HEK293 (cell line): ENCODE results near the gene PIP5KL1.

Experiments
- CTCF ChIA-PET: fragments of 350-600 bp; formaldehyde crosslinking; extraction: SDS; loops from one replicate; lab custom pipeline; 2021; ENCODE audit warnings: antibody characterized with exemption; lab: Yijun Ruan, JAX
- POLR2A ChIA-PET: fragments of 300-600 bp; formaldehyde crosslinking; extraction: SDS; loops from one replicate; lab custom pipeline; 2020; ENCODE audit warnings: antibody characterized with exemption, inconsistent platforms; lab: Yijun Ruan, JAX
- H3K27ac ChIP-seq: fragments of 200-500 bp; sonication (Bioruptor generic); 2 replicates; pipeline ENCODE4 v1.5.1; 2014; ENCODE audit warnings: low read depth, low read length, control low read depth, inconsistent platforms; ENCODE audit errors: extremely low read depth
- H3K36me3 ChIP-seq, 2 experiments: fragments of 200-500 bp in 1 of 2; sonication (Bioruptor generic) in 1 of 2; 1 replicate in 1 of 2; 2 replicates in 1 of 2; pipeline ENCODE4 v1.5.1; 2014 to 2017; ENCODE audit warnings: inconsistent platforms in 2 of 2, low read length in 2 of 2; ENCODE audit not compliant: control insufficient read depth in 2 of 2, insufficient read depth in 1 of 2
- H3K4me1 ChIP-seq: fragments of 200-500 bp; sonication (Bioruptor generic); 2 replicates; pipeline ENCODE4 v1.5.1; 2014; ENCODE audit warnings: mild to moderate bottlenecking, low read length, inconsistent platforms; ENCODE audit not compliant: control insufficient read depth, insufficient read depth
- H3K4me3 ChIP-seq: 2 replicates; pipeline ENCODE4 v1.5.1; 2011; ENCODE audit warnings: low read depth, mild to moderate bottlenecking, control low read depth, low read length, moderate library complexity
- H3K9me3 ChIP-seq: fragments of 200-500 bp; sonication (Bioruptor generic); 2 replicates; pipeline ENCODE4 v1.5.1; 2014; ENCODE audit warnings: low read depth, low read length, inconsistent platforms; ENCODE audit not compliant: control insufficient read depth, insufficient read depth
- SCRT1 ChIP-seq: fragments of 450-650 bp; formaldehyde crosslinking; IDR thresholded peaks from 2 replicates; pipeline ENCODE4 v1.5.1; 2016; ENCODE audit warnings: missing biosample characterization, missing genetic modification characterization, borderline replicate concordance
- SP2 ChIP-seq: fragments of 450-650 bp; formaldehyde crosslinking; IDR thresholded peaks from 2 replicates; pipeline ENCODE4 v1.5.1; 2016; ENCODE audit warnings: missing biosample characterization, missing genetic modification characterization
- ZBTB8A ChIP-seq: fragments of 450-650 bp; formaldehyde crosslinking; IDR thresholded peaks from 2 replicates; pipeline ENCODE4 v1.5.1; 2016; ENCODE audit warnings: missing biosample characterization, missing genetic modification characterization
- ZEB2 ChIP-seq: fragments of 450-650 bp; formaldehyde crosslinking; IDR thresholded peaks from 2 replicates; pipeline ENCODE4 v1.5.1; 2016; ENCODE audit warnings: missing biosample characterization, missing genetic modification characterization
- ZNF223 ChIP-seq: fragments of 450-650 bp; formaldehyde crosslinking; IDR thresholded peaks from 2 replicates; pipeline ENCODE4 v1.5.1; 2016; ENCODE audit warnings: missing biosample characterization, missing genetic modification characterization
- ZNF274 ChIP-seq, 2 experiments: fragments of 200-500 bp in 1 of 2; fragments of 450-650 bp in 1 of 2; sonication (Bioruptor generic) in 1 of 2; formaldehyde crosslinking in 1 of 2; IDR thresholded peaks; 2 replicates each; pipeline versions ENCODE4 v1.5.1 to v1.6.1; 2014 to 2016; ENCODE audit warnings: borderline replicate concordance in 1 of 2, inconsistent platforms in 1 of 2, low read length in 1 of 2, missing biosample characterization in 1 of 2, missing genetic modification characterization in 1 of 2
- ZNF391 ChIP-seq: fragments of 450-650 bp; formaldehyde crosslinking; IDR thresholded peaks from 2 replicates; pipeline ENCODE4 v1.5.1; 2016; ENCODE audit warnings: low read depth, missing biosample characterization, missing genetic modification characterization, borderline replicate concordance
- ZNF394 ChIP-seq: fragments of 450-650 bp; formaldehyde crosslinking; IDR thresholded peaks from 2 replicates; pipeline ENCODE4 v1.5.1; 2016; ENCODE audit warnings: missing biosample characterization, missing genetic modification characterization, mild to moderate bottlenecking, moderate library complexity, borderline replicate concordance
- ZNF404 ChIP-seq: fragments of 450-650 bp; formaldehyde crosslinking; IDR thresholded peaks from 2 replicates; pipeline ENCODE4 v1.5.1; 2017; ENCODE audit warnings: missing biosample characterization, missing genetic modification characterization
- ZNF561 ChIP-seq: fragments of 450-650 bp; IDR thresholded peaks from 2 replicates; pipeline ENCODE4 v1.5.1; 2018; ENCODE audit warnings: missing biosample characterization, missing genetic modification characterization, borderline replicate concordance
- ZNF623 ChIP-seq: fragments of 450-650 bp; formaldehyde crosslinking; IDR thresholded peaks from 2 replicates; pipeline ENCODE4 v1.5.1; 2016; ENCODE audit warnings: missing biosample characterization, missing genetic modification characterization
- ZNF626 ChIP-seq: fragments of 450-650 bp; sonication (Bioruptor Pico); formaldehyde crosslinking; IDR thresholded peaks from 2 replicates; pipeline ENCODE4 v1.5.1; 2018; ENCODE audit warnings: missing biosample characterization, missing genetic modification characterization, inconsistent platforms
- ZNF654 ChIP-seq: fragments of 450-650 bp; formaldehyde crosslinking; IDR thresholded peaks from 2 replicates; pipeline ENCODE4 v1.5.1; 2016; ENCODE audit warnings: low read depth, missing biosample characterization, missing genetic modification characterization
- ZNF660 ChIP-seq: fragments of 450-650 bp; IDR thresholded peaks from 2 replicates; pipeline ENCODE4 v1.5.1; 2018; ENCODE audit warnings: missing biosample characterization, mild to moderate bottlenecking, missing genetic modification characterization
- ZNF785 ChIP-seq: fragments of 450-650 bp; formaldehyde crosslinking; IDR thresholded peaks from 2 replicates; pipeline ENCODE4 v1.5.1; 2016; ENCODE audit warnings: missing biosample characterization, missing genetic modification characterization
- TF ChIP-seq, protein P1 (sequence below): sonication (generic); formaldehyde crosslinking; IDR thresholded peaks from 2 replicates; pipeline ENCODE4 v1.8.1; 2022; ENCODE audit warnings: mild to moderate bottlenecking, moderate library complexity, missing genetic modification reagents
- TF ChIP-seq, protein P2 (sequence below): fragments of 450-650 bp; formaldehyde crosslinking; IDR thresholded peaks from 2 replicates; pipeline ENCODE4 v1.5.1; 2016; ENCODE audit warnings: missing biosample characterization, missing genetic modification characterization, low read depth
- TF ChIP-seq, protein P3 (sequence below): fragments of 450-650 bp; formaldehyde crosslinking; IDR thresholded peaks from 2 replicates; pipeline ENCODE4 v1.5.1; 2016; ENCODE audit warnings: missing biosample characterization, missing genetic modification characterization
- TF ChIP-seq, protein P4 (sequence below): fragments of 450-650 bp; formaldehyde crosslinking; IDR thresholded peaks from 2 replicates; pipeline ENCODE4 v1.5.1; 2016; ENCODE audit warnings: missing biosample characterization, missing genetic modification characterization, borderline replicate concordance
- TF ChIP-seq, protein P5 (sequence below): fragments of 450-650 bp; formaldehyde crosslinking; IDR thresholded peaks from 2 replicates; pipeline ENCODE4 v1.5.1; 2016; ENCODE audit warnings: missing biosample characterization, missing genetic modification characterization
- TF ChIP-seq, protein P6 (sequence below): fragments of 450-650 bp; formaldehyde crosslinking; IDR thresholded peaks from 2 replicates; pipeline ENCODE4 v1.5.1; 2016; ENCODE audit warnings: missing biosample characterization, missing genetic modification characterization

The PIP5KL1 gene

DNA sequence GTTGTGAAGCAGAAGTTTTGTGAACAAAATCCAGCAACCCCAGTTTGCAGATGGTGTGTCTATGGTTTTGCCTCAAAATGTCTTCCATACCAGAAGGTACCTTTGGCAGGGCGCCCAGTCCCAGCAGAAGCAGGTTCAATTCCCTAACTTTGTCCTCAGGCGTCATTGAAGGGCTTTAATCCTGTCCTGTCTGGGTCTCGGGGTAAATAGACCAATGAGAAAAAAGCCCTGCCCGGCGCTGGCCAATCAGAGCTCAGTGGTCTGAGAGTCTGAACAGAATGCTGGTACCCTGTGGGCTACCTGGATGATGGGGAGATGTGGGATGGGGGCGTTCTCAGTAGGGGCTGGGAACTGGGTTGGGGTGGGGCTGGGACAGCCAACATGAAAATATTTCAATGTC lies 7.5 kb downstream of the PIP5KL1 start:
- ChIA-PET CTCF (interaction anchor here (0.5 to 8.6 kb wide), 6 partner anchors 10 to 195 kb away, joined by 3 to 65 read pairs (median 4); partner anchors contain the start of gene TOR2A), POLR2A (no interaction called here)
- H3K4me1 ChIP-seq, result no peaks in the 10 kb centered on the region
- no peaks in the 10 kb centered on the region for H3K36me3 ChIP-seq
- no peak overlapping the region for H3K4me3 ChIP-seq
- H3K27ac ChIP-seq, result no peak overlapping the region
- H3K9me3 ChIP-seq, result no peaks in the 10 kb centered on the region
- TF ChIP-seq ZEB2 (tag by site-specific recombination) (no peak), ZNF404 (tag by site-specific recombination) (no peak), ZNF391 (tag by site-specific recombination) (no peak), ZNF274 (IDR thresholded peaks at IDR 0.05; ENCODE audit: low read length) (no peak), ZNF274 (tag by site-specific recombination; IDR thresholded peaks at IDR 0.05; ENCODE audit: borderline replicate concordance) (no peak), ZNF561 (no peak), SP2 (peak; percentile 35; the same call in 1 of the 2 replicates)
- TF ChIP-seq, protein P1, sequence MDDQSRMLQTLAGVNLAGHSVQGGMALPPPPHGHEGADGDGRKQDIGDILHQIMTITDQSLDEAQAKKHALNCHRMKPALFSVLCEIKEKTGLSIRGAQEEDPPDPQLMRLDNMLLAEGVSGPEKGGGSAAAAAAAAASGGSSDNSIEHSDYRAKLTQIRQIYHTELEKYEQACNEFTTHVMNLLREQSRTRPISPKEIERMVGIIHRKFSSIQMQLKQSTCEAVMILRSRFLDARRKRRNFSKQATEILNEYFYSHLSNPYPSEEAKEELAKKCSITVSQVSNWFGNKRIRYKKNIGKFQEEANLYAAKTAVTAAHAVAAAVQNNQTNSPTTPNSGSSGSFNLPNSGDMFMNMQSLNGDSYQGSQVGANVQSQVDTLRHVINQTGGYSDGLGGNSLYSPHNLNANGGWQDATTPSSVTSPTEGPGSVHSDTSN (CRISPR knock-in tag), result no peak
- TF ChIP-seq, protein P2, sequence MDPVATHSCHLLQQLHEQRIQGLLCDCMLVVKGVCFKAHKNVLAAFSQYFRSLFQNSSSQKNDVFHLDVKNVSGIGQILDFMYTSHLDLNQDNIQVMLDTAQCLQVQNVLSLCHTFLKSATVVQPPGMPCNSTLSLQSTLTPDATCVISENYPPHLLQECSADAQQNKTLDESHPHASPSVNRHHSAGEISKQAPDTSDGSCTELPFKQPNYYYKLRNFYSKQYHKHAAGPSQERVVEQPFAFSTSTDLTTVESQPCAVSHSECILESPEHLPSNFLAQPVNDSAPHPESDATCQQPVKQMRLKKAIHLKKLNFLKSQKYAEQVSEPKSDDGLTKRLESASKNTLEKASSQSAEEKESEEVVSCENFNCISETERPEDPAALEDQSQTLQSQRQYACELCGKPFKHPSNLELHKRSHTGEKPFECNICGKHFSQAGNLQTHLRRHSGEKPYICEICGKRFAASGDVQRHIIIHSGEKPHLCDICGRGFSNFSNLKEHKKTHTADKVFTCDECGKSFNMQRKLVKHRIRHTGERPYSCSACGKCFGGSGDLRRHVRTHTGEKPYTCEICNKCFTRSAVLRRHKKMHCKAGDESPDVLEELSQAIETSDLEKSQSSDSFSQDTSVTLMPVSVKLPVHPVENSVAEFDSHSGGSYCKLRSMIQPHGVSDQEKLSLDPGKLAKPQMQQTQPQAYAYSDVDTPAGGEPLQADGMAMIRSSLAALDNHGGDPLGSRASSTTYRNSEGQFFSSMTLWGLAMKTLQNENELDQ (tag by site-specific recombination), result no peak
- TF ChIP-seq, protein P3, sequence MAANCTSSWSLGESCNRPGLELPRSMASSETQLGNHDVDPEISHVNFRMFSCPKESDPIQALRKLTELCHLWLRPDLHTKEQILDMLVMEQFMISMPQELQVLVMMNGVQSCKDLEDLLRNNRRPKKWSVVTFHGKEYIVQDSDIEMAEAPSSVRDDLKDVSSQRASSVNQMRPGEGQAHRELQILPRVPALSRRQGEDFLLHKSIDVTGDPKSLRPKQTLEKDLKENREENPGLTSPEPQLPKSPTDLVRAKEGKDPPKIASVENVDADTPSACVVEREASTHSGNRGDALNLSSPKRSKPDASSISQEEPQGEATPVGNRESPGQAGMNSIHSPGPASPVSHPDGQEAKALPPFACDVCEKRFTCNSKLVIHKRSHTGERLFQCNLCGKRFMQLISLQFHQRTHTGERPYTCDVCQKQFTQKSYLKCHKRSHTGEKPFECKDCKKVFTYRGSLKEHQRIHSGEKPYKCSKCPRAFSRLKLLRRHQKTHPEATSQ (tag by site-specific recombination), result no peak

DNA sequence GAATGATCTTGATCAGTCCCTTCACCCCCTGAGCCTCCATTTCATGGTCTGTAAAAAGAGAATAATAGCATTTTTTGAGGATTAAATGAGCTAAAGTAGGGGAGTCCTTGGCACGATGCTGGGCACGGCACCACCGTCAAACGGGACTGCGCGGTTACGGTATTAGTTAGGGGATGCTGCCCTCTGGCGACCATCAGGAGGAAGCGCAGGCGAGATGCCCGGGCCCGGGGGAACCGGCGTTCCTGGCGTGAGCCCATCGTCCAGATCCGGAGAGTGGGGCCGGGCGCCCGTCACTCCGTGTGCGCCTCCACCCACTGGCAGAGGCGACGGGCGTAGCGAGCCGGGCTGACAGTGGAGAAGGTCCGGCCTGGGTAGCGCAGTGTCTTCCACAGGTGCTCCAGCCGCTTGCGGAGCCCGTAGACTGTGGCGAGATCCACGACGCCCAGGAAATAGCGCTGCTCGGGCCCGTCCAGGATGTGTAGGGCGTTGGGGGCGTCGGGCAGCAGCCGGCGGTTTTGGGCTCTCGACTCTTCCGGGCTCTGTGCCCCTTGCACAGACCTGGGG lies 8.9 kb downstream of the PIP5KL1 start:
- Histone ChIP-seq H3K27ac (no peak overlapping the region), H3K4me3 (no peak overlapping the region), H3K9me3 (no peaks in the 10 kb centered on the region), H3K36me3 (no peaks in the 10 kb centered on the region), H3K4me1 (peaks cover 3% of the 10 kb centered on the region; the same call in 1 of the 2 replicates)
- ChIA-PET POLR2A (interaction anchor here (0.9 to 1.7 kb wide), 3 partner anchors 11 to 697 kb away, joined by 3 to 4 read pairs (median 3); partner anchors contain the start of gene TOR2A), CTCF (interaction anchor here (0.5 to 8.6 kb wide), 60 partner anchors 8 to 724 kb away, joined by 3 to 65 read pairs (median 4); partner anchors contain the start of genes AK1, CDK9, PIP5KL1 and PTRH1)
- 0 out of 2 replicates have a peak, but pooled peaks have one; percentile 28 for TF ChIP-seq ZNF660 (tag by site-specific recombination)
- no peak for TF ChIP-seq ZNF623 (tag by site-specific recombination)
- TF ChIP-seq ZNF785, result no peak
- TF ChIP-seq, protein P4, sequence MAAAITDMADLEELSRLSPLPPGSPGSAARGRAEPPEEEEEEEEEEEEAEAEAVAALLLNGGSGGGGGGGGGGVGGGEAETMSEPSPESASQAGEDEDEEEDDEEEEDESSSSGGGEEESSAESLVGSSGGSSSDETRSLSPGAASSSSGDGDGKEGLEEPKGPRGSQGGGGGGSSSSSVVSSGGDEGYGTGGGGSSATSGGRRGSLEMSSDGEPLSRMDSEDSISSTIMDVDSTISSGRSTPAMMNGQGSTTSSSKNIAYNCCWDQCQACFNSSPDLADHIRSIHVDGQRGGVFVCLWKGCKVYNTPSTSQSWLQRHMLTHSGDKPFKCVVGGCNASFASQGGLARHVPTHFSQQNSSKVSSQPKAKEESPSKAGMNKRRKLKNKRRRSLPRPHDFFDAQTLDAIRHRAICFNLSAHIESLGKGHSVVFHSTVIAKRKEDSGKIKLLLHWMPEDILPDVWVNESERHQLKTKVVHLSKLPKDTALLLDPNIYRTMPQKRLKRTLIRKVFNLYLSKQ (tag by site-specific recombination), result no peak
- TF ChIP-seq ZNF223 (tag by site-specific recombination), result no peak
- TF ChIP-seq, protein P5, sequence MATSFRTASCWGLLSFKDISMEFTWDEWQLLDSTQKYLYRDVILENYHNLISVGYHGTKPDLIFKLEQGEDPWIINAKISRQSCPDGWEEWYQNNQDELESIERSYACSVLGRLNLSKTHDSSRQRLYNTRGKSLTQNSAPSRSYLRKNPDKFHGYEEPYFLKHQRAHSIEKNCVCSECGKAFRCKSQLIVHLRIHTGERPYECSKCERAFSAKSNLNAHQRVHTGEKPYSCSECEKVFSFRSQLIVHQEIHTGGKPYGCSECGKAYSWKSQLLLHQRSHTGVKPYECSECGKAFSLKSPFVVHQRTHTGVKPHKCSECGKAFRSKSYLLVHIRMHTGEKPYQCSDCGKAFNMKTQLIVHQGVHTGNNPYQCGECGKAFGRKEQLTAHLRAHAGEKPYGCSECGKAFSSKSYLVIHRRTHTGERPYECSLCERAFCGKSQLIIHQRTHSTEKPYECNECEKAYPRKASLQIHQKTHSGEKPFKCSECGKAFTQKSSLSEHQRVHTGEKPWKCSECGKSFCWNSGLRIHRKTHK (tag by site-specific recombination), result no peak
- TF ChIP-seq ZNF654 (tag by site-specific recombination), result peak; percentile 82
- TF ChIP-seq ZNF626 (tag by site-specific recombination), result no peak
- peak; percentile 62 for TF ChIP-seq ZBTB8A (tag by site-specific recombination)
- peak; percentile 54 for TF ChIP-seq ZEB2 (tag by site-specific recombination)
- TF ChIP-seq, protein P6, sequence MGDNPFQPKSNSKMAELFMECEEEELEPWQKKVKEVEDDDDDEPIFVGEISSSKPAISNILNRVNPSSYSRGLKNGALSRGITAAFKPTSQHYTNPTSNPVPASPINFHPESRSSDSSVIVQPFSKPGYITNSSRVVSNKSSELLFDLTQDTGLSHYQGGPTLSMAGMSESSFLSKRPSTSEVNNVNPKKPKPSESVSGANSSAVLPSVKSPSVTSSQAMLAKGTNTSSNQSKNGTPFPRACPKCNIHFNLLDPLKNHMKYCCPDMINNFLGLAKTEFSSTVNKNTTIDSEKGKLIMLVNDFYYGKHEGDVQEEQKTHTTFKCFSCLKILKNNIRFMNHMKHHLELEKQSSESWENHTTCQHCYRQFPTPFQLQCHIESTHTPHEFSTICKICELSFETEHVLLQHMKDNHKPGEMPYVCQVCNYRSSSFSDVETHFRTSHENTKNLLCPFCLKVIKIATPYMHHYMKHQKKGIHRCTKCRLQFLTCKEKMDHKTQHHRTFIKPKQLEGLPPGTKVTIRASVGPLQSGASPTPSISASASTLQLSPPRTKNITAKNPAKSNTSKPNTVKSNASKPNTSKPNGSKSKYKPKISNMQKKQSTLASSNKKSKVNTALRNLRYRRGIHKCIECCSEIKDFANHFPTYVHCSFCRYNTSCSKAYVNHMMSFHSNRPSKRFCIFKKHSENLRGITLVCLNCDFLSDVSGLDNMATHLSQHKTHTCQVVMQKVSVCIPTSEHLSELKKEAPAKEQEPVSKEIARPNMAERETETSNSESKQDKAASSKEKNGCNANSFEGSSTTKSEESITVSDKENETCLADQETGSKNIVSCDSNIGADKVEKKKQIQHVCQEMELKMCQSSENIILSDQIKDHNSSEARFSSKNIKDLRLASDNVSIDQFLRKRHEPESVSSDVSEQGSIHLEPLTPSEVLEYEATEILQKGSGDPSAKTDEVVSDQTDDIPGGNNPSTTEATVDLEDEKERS (tag by site-specific recombination), result no peak
- TF ChIP-seq ZNF394 (tag by site-specific recombination), result no peak
- peak; percentile 41; the same call in 1 of the 2 replicates for TF ChIP-seq SCRT1
